Measurements from ENCODE around the gene TTLL11. TPM values are rescaled to one million over a fixed set of nuclear protein-coding genes. Genes with fewer than 3 reads are reported as not detected.

Gene TTLL11
- total RNA-seq, 1 donor, result 6.2 TPM

DNA sequence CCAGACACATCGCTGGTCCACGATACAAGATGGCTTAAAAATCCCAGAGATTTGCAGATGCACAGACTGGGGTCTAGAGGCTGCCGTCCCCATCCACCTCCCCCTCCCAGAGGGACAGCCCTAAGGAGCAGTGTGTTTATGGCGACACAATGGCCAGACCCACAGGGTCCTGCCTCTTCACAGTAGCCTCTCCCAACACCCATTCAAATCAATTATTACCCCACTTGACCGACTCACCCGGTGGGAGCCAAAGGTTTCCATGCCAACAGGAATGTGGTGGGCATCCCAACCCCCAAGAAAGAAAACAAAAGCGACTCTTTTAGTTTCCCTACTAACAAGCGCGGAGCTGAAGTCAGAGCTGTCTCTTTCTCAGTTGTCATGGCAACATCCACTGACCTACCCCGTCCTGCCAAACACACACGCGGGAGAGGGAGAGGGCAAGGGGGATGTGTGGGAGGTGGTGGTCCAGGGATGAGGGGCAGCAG is 209.0 kb downstream of the TTLL11 start:
- peak overlapping the region; percentile 37 for H3K4me2 ChIP-seq (ENCODE audit: insufficient read depth, low read length)
- TF ChIP-seq, protein P1, sequence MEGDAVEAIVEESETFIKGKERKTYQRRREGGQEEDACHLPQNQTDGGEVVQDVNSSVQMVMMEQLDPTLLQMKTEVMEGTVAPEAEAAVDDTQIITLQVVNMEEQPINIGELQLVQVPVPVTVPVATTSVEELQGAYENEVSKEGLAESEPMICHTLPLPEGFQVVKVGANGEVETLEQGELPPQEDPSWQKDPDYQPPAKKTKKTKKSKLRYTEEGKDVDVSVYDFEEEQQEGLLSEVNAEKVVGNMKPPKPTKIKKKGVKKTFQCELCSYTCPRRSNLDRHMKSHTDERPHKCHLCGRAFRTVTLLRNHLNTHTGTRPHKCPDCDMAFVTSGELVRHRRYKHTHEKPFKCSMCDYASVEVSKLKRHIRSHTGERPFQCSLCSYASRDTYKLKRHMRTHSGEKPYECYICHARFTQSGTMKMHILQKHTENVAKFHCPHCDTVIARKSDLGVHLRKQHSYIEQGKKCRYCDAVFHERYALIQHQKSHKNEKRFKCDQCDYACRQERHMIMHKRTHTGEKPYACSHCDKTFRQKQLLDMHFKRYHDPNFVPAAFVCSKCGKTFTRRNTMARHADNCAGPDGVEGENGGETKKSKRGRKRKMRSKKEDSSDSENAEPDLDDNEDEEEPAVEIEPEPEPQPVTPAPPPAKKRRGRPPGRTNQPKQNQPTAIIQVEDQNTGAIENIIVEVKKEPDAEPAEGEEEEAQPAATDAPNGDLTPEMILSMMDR (IDR thresholded peaks at IDR 0.05; ENCODE audit: extremely low read depth, low read depth, low read length), result no peak
- peak overlapping the region; percentile 26 for H3K27ac ChIP-seq (ENCODE audit: low read depth, low read length)
- no peaks in the 10 kb centered on the region for H3K9me3 ChIP-seq (ENCODE audit: low read depth, low read length)
- H4K20me1 ChIP-seq (ENCODE audit: insufficient read depth, low read length), result no peaks in the 10 kb centered on the region
- no peaks in the 10 kb centered on the region for H3K79me2 ChIP-seq (ENCODE audit: insufficient read depth, low read length)
- H2AFZ ChIP-seq (ENCODE audit: low read length), result no peak overlapping the region
- no peaks in the 10 kb centered on the region for H3K36me3 ChIP-seq (ENCODE audit: insufficient read depth, low read length)
- H3K27me3 ChIP-seq (ENCODE audit: insufficient read depth, low read length), result no peaks in the 10 kb centered on the region
- H3K4me1 ChIP-seq (ENCODE audit: insufficient read depth, low read length), result peaks cover 56% of the 10 kb centered on the region
- H3K4me3 ChIP-seq (ENCODE audit: insufficient read depth, low read length), result no peak overlapping the region
- no peak for DNase-seq (ENCODE audit: insufficient read length, low spot score, missing footprints)

DNA sequence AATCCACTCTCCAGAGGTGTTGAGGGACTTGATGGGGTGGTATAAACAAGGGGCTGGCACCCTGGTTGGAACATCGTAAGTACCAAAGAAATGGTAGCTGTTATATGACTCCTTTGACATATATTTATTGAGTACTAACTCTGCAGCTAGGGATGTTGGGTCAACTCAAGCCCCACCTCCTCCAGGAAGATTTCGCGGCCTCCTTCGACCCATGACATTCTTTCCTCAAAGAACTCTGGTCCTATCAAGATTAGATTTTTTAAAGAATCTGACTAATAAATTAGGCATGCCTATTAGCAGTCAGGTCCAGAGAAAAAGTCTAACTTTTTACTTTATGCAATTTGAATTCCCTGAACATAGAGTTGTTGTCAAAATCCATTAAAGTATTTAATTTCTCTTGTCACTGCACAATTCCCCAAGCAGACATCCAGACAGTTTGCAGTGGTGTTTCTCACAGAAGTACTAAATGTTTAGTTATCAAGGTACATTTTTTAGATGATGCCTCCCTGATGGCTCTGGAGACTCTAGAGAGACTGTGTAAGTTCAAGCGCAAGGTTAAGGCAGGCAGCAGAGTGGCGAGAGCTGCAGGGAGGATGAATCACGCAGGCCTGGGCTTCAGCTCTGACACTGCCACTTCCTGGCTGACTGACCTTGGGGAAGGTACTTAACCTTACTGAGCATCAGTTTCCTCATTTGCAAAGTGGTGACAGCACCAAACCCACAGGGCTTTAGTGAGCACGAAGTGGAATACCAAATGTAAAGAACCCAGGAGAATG is 209.6 kb downstream of the TTLL11 start:
- Histone ChIP-seq H3K4me2 (ENCODE audit: insufficient read depth, low read length) (peak overlapping the region; percentile 37), H3K4me1 (ENCODE audit: insufficient read depth, low read length) (peaks cover 50% of the 10 kb centered on the region), H3K27me3 (ENCODE audit: insufficient read depth, low read length) (no peaks in the 10 kb centered on the region), H3K27ac (ENCODE audit: low read depth, low read length) (peak overlapping the region; percentile 26), H3K9me3 (ENCODE audit: low read depth, low read length) (no peaks in the 10 kb centered on the region), H3K4me3 (ENCODE audit: insufficient read depth, low read length) (no peak overlapping the region), H3K36me3 (ENCODE audit: insufficient read depth, low read length) (no peaks in the 10 kb centered on the region), H3K79me2 (ENCODE audit: insufficient read depth, low read length) (no peaks in the 10 kb centered on the region), H2AFZ (ENCODE audit: low read length) (no peak overlapping the region), H4K20me1 (ENCODE audit: insufficient read depth, low read length) (no peaks in the 10 kb centered on the region)
- peak; percentile 86 for DNase-seq (ENCODE audit: insufficient read length, low spot score, missing footprints)
- TF ChIP-seq, protein P1 (IDR thresholded peaks at IDR 0.05; ENCODE audit: extremely low read depth, low read depth, low read length), result no peak

DNA sequence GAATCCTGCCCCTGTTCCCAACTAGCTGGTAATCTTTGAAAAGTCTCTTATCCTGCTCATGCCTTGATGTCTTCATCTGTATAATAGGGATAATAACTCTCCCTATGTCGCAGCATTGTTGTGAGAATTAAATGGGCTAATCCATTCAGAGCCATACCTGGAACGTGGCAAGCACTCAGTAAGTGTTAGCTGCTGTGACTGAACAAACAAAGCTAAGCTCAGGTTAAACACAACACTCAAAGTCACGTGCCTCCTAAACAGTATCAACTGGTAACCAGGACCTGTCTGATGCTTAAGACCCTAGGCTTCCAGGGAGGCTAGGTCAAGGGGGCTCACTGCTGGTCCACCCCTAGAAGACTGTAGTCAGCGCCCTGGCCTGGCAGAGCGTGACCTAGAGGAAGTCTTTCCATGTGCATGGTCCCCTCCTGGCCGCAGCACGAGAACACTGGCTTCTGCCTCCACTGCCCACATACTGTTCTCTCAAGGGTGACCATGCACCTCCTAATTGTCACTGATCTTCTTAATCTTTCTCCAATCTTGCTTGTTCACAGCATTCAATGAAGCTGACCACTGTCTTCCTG is 211.1 kb downstream of the TTLL11 start:
- TF ChIP-seq, protein P1 (IDR thresholded peaks at IDR 0.05; ENCODE audit: extremely low read depth, low read depth, low read length), result no peak
- DNase-seq (ENCODE audit: insufficient read length, low spot score, missing footprints), result no peak
- no peaks in the 10 kb centered on the region for H3K27me3 ChIP-seq (ENCODE audit: insufficient read depth, low read length)
- H2AFZ ChIP-seq (ENCODE audit: low read length), result no peak overlapping the region
- H3K27ac ChIP-seq (ENCODE audit: low read depth, low read length), result no peak overlapping the region
- H3K4me3 ChIP-seq (ENCODE audit: insufficient read depth, low read length), result no peak overlapping the region
- no peaks in the 10 kb centered on the region for H3K9me3 ChIP-seq (ENCODE audit: low read depth, low read length)
- H4K20me1 ChIP-seq (ENCODE audit: insufficient read depth, low read length), result no peaks in the 10 kb centered on the region
- H3K79me2 ChIP-seq (ENCODE audit: insufficient read depth, low read length), result no peaks in the 10 kb centered on the region
- no peaks in the 10 kb centered on the region for H3K36me3 ChIP-seq (ENCODE audit: insufficient read depth, low read length)
- H3K4me1 ChIP-seq (ENCODE audit: insufficient read depth, low read length), result peaks cover 36% of the 10 kb centered on the region
- no peak overlapping the region for H3K4me2 ChIP-seq (ENCODE audit: insufficient read depth, low read length)

DNA sequence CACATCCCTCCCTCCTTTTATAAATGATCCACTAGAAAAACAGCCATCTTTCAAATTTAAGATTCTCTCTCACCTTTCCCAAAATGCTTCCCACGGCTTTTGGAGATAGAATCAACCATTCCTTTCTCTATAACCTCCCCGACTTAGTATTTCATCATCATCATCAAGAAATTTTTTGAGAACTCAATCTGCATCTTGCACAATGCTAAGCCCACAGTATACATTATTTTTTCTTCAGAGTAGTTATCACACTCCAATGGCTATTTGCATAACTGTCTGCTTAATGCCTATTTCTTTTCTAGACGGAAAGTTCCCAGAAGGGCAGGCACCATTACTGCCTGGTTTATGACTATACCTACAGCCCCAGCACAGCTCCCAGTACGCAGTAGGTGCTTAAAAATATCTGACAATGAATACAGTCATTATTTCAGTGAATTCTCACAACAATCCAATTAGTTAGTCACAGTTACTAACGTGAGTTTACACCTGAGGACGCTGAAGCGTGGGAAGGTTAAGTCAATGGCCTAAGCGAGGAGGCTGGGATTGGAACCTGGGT is 212.7 kb downstream of the TTLL11 start:
- Histone ChIP-seq H3K79me2 (ENCODE audit: insufficient read depth, low read length) (no peaks in the 10 kb centered on the region), H2AFZ (ENCODE audit: low read length) (no peak overlapping the region), H3K4me3 (ENCODE audit: insufficient read depth, low read length) (no peak overlapping the region), H3K4me1 (ENCODE audit: insufficient read depth, low read length) (peaks cover 38% of the 10 kb centered on the region), H4K20me1 (ENCODE audit: insufficient read depth, low read length) (no peaks in the 10 kb centered on the region), H3K27ac (ENCODE audit: low read depth, low read length) (no peak overlapping the region), H3K36me3 (ENCODE audit: insufficient read depth, low read length) (no peaks in the 10 kb centered on the region), H3K27me3 (ENCODE audit: insufficient read depth, low read length) (no peaks in the 10 kb centered on the region), H3K9me3 (ENCODE audit: low read depth, low read length) (no peaks in the 10 kb centered on the region), H3K4me2 (ENCODE audit: insufficient read depth, low read length) (no peak overlapping the region)
- TF ChIP-seq, protein P1 (IDR thresholded peaks at IDR 0.05; ENCODE audit: extremely low read depth, low read depth, low read length), result no peak
- peak; percentile 63 for DNase-seq (ENCODE audit: insufficient read length, low spot score, missing footprints)
